Measurements from ENCODE around the gene PAGE3. TPM values are rescaled to one million over a fixed set of nuclear protein-coding genes. Genes with fewer than 3 reads are reported as not detected.

The PAGE3 gene
- polyA plus RNA-seq, 1 donor from 2014 or later, result not detected

DNA sequence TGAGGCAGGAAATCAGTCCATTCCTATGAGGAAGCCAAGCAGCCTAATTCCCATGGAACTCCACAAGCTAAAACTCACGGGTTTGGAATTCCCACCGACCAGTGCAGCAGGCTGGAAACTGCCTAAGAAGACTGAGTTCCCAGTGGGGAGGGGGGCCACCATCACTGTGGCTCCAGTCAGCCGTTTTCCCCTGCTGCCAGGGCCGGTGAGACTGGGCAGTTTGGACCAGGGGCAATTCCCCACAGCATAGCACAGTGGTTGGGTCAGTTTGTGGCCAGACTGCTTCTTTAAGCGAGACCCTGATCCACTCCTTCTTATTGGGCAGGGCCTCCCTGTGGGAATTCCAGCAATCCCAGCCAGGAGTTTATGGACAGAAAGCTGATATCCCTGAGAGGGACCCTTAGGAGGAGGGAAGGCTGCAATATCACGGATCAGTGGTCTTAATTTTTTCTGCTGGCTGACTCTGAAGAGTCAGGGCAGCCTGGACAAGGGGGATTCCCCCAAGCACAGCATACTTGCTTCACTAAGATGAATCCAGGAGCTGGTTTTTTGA, 23.9 kb downstream of the PAGE3 start:
- Histone ChIP-seq H3K9me2 (ENCODE audit: insufficient read depth, low read length) (no peaks in the 10 kb centered on the region), H3K9ac (ENCODE audit: low read length) (no peak overlapping the region), H3K27me3 (ENCODE audit: insufficient read depth, low read depth, low read length) (no peaks in the 10 kb centered on the region), H3K4me3 (ENCODE audit: low read length) (no peak overlapping the region), H3K4me2 (ENCODE audit: low read length) (no peak overlapping the region), H3F3A (ENCODE audit: insufficient read depth, low read length, poor library complexity, severe bottlenecking) (no peaks in the 10 kb centered on the region), H3K9me3 (ENCODE audit: low read length) (no peaks in the 10 kb centered on the region), H3K27ac (ENCODE audit: low read length) (no peak overlapping the region), H3K36me3 (ENCODE audit: insufficient read depth, low read length) (no peaks in the 10 kb centered on the region), H3K79me2 (replicated peaks; ENCODE audit: insufficient read depth, low read length) (no peaks in the 10 kb centered on the region), H4K20me1 (ENCODE audit: insufficient read depth) (no peaks in the 10 kb centered on the region), H2AFZ (ENCODE audit: low read depth, low read length) (no peak overlapping the region)
- TF ChIP-seq POLR2AphosphoS5 (IDR thresholded peaks at IDR 0.05), result no peak
- no peak for TF ChIP-seq MXI1 (conservative IDR thresholded peaks at IDR 0.05; ENCODE audit: poor library complexity, severe bottlenecking)
- no peak for TF ChIP-seq EZH2 (IDR thresholded peaks at IDR 0.05; ENCODE audit: borderline replicate concordance, insufficient read depth, low read length, poor library complexity, severe bottlenecking)
- TF ChIP-seq REST (IDR thresholded peaks at IDR 0.05; ENCODE audit: borderline replicate concordance), result no peak
- TF ChIP-seq RAD21 (conservative IDR thresholded peaks at IDR 0.05), result no peak
- no peak for TF ChIP-seq SMC3 (conservative IDR thresholded peaks at IDR 0.05; ENCODE audit: poor library complexity)
- TF ChIP-seq EP300 (conservative IDR thresholded peaks at IDR 0.05; ENCODE audit: poor library complexity, severe bottlenecking), result no peak
- TF ChIP-seq, protein P1, sequence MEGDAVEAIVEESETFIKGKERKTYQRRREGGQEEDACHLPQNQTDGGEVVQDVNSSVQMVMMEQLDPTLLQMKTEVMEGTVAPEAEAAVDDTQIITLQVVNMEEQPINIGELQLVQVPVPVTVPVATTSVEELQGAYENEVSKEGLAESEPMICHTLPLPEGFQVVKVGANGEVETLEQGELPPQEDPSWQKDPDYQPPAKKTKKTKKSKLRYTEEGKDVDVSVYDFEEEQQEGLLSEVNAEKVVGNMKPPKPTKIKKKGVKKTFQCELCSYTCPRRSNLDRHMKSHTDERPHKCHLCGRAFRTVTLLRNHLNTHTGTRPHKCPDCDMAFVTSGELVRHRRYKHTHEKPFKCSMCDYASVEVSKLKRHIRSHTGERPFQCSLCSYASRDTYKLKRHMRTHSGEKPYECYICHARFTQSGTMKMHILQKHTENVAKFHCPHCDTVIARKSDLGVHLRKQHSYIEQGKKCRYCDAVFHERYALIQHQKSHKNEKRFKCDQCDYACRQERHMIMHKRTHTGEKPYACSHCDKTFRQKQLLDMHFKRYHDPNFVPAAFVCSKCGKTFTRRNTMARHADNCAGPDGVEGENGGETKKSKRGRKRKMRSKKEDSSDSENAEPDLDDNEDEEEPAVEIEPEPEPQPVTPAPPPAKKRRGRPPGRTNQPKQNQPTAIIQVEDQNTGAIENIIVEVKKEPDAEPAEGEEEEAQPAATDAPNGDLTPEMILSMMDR (IDR thresholded peaks at IDR 0.05; ENCODE audit: poor library complexity, severe bottlenecking), result no peak
- TF ChIP-seq TAF1 (IDR thresholded peaks at IDR 0.05; ENCODE audit: low read depth), result no peak

DNA sequence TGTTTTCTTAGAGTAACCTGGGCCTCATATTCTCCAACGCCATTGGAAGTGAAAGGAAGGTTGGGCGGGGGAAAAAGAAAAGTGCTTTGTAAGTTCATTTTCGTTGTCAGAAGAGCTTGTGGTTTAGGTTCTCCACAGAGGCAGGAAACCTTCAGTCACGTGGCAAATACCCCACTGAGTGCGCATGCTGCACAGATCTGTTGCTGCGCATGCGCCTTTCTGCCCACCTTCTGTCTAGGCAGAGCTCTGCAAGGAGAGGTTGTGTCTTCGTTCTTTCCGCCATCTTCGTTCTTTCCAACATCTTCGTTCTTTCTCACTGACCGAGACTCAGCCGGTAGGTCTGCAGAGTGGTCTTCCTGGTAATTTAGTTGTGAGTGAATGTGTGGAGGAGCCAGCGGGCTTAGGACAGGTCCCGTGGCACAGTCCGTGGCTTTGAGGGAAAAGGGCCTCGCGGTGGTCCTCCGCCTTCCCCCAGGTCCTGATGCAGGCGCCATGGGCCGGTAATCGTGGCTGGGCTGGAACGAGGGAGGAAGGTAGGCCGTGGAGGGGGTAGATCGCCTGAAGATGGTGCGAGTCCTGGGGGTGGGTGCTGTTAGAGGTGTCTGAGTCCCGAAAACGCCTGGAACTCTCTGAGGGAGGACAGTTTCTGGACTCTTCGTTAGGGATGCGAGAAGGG, 44.5 kb downstream of the PAGE3 start, which contains the start of gene PAGE5:
Gene PAGE5, plus strand, starts transcription at position 228 of the 676 bp plus-strand sequence. CDS start 1,037 bp downstream, outside the sequence.
- H3K9me3 ChIP-seq (ENCODE audit: low read length), result no peaks in the 10 kb centered on the region
- no peaks in the 10 kb centered on the region for H3K36me3 ChIP-seq (ENCODE audit: insufficient read depth, low read length)

More for the DNA sequence above, 44.5 kb downstream of the PAGE3 start, which contains the start of gene PAGE5:
- TF ChIP-seq TAF1 (IDR thresholded peaks at IDR 0.05; ENCODE audit: low read depth), result no peak
- no peak for TF ChIP-seq EZH2 (IDR thresholded peaks at IDR 0.05; ENCODE audit: borderline replicate concordance, insufficient read depth, low read length, poor library complexity, severe bottlenecking)
- TF ChIP-seq SMC3 (conservative IDR thresholded peaks at IDR 0.05; ENCODE audit: poor library complexity), result no peak
- no peak for TF ChIP-seq MXI1 (conservative IDR thresholded peaks at IDR 0.05; ENCODE audit: poor library complexity, severe bottlenecking)
- TF ChIP-seq REST (IDR thresholded peaks at IDR 0.05; ENCODE audit: borderline replicate concordance), result no peak
- no peak for TF ChIP-seq POLR2AphosphoS5 (IDR thresholded peaks at IDR 0.05)
- TF ChIP-seq EP300 (conservative IDR thresholded peaks at IDR 0.05; ENCODE audit: poor library complexity, severe bottlenecking), result no peak
- TF ChIP-seq, protein P1 (IDR thresholded peaks at IDR 0.05; ENCODE audit: poor library complexity, severe bottlenecking), result no peak
- TF ChIP-seq RAD21 (conservative IDR thresholded peaks at IDR 0.05), result no peak
- no peak within 1 kb of the TSS for H3K9ac ChIP-seq (ENCODE audit: low read length)
- no peak within 1 kb of the TSS for H3K27ac ChIP-seq (ENCODE audit: low read length)
- H4K20me1 ChIP-seq (ENCODE audit: insufficient read depth), result no peaks in the 10 kb centered on the region
- no peaks in the 10 kb centered on the region for H3F3A ChIP-seq (ENCODE audit: insufficient read depth, low read length, poor library complexity, severe bottlenecking)
- H3K27me3 ChIP-seq (ENCODE audit: insufficient read depth, low read depth, low read length), result no peaks in the 10 kb centered on the region
- H3K9me2 ChIP-seq (ENCODE audit: insufficient read depth, low read length), result no peaks in the 10 kb centered on the region
- H3K4me3 ChIP-seq (ENCODE audit: low read length), result no peak within 1 kb of the TSS
- no peak within 1 kb of the TSS for H3K4me2 ChIP-seq (ENCODE audit: low read length)
- H3K79me2 ChIP-seq (replicated peaks; ENCODE audit: insufficient read depth, low read length), result no peaks in the 10 kb centered on the region
- no peak within 1 kb of the TSS for H2AFZ ChIP-seq (ENCODE audit: low read depth, low read length)
